ENCODE results near the gene ZBTB20. TPM values are rescaled to one million over a fixed set of nuclear protein-coding genes. Genes with fewer than 3 reads are reported as not detected.

ZBTB20 gene
- total RNA-seq, 2 experiments from 2014 or later = 11.0 to 11.4 TPM

- Mint-ChIP-seq H3K4me3 (no peak overlapping the region), H3K27me3 (no peaks in the 10 kb centered on the region), H3K27ac (no peak overlapping the region), H3K36me3 (ENCODE audit: low read depth) (no peaks in the 10 kb centered on the region), H3K9me3 (peaks cover 2% of the 10 kb centered on the region), H3K4me1 (peaks cover 13% of the 10 kb centered on the region)
- CTCF ChIA-PET = no interaction called here
- DNase-seq = no peak
- POLR2A ChIA-PET = no interaction called here
These were observed 425.2 kb downstream of the ZBTB20 start for GRCh38 chr3:114721864-114722263.

- Mint-ChIP-seq H3K9me3 (peaks cover 2% of the 10 kb centered on the region), H3K36me3 (ENCODE audit: low read depth) (no peaks in the 10 kb centered on the region), H3K27ac (no peak overlapping the region), H3K4me3 (no peak overlapping the region), H3K4me1 (peaks cover 16% of the 10 kb centered on the region), H3K27me3 (no peaks in the 10 kb centered on the region)
- DNase-seq = no peak
- POLR2A ChIA-PET = no interaction called here
- CTCF ChIA-PET = no interaction called here
These were observed 425.9 kb downstream of the ZBTB20 start for GRCh38 chr3:114721209-114721608.

GRCh38 chr3:114718898-114719210 lies 428.2 kb downstream of the ZBTB20 start:
- Mint-ChIP-seq H3K4me3 (no peak overlapping the region), H3K9me3 (no peaks in the 10 kb centered on the region), H3K4me1 (peaks cover 16% of the 10 kb centered on the region), H3K36me3 (ENCODE audit: low read depth) (no peaks in the 10 kb centered on the region), H3K27ac (no peak overlapping the region), H3K27me3 (no peaks in the 10 kb centered on the region)
- no peak for DNase-seq
- ChIA-PET POLR2A (no interaction called here), CTCF (no interaction called here)

GRCh38 chr3:114718071-114718897 lies 428.8 kb downstream of the ZBTB20 start:
- H3K27ac Mint-ChIP-seq = no peak overlapping the region
- H3K4me1 Mint-ChIP-seq = peaks cover 16% of the 10 kb centered on the region
- H3K9me3 Mint-ChIP-seq = no peaks in the 10 kb centered on the region
- POLR2A ChIA-PET = no interaction called here
- CTCF ChIA-PET = no interaction called here
- H3K36me3 Mint-ChIP-seq (ENCODE audit: low read depth) = no peaks in the 10 kb centered on the region
- H3K4me3 Mint-ChIP-seq = no peak overlapping the region
- no peaks in the 10 kb centered on the region for H3K27me3 Mint-ChIP-seq
- no peak for DNase-seq

GRCh38 chr3:114716916-114717315 lies 430.2 kb downstream of the ZBTB20 start:
- no peak overlapping the region for H3K4me3 Mint-ChIP-seq
- CTCF ChIA-PET = no interaction called here
- no peaks in the 10 kb centered on the region for H3K36me3 Mint-ChIP-seq (ENCODE audit: low read depth)
- H3K4me1 Mint-ChIP-seq = peaks cover 14% of the 10 kb centered on the region
- no peaks in the 10 kb centered on the region for H3K9me3 Mint-ChIP-seq
- H3K27me3 Mint-ChIP-seq = no peaks in the 10 kb centered on the region
- POLR2A ChIA-PET = no interaction called here
- DNase-seq = no peak
- H3K27ac Mint-ChIP-seq = no peak overlapping the region

- ChIA-PET CTCF (no interaction called here), POLR2A (no interaction called here)
- peaks cover 9% of the 10 kb centered on the region for H3K4me1 Mint-ChIP-seq
These were observed 431.0 kb downstream of the ZBTB20 start for GRCh38 chr3:114716126-114716525.

GRCh38 chr3:114714957-114715460 lies 432.1 kb downstream of the ZBTB20 start:
- CTCF ChIA-PET = no interaction called here
- H3K9me3 Mint-ChIP-seq = no peaks in the 10 kb centered on the region

More at GRCh38 chr3:114716126-114716525, 431.0 kb downstream of the ZBTB20 start:
- Mint-ChIP-seq H3K36me3 (ENCODE audit: low read depth) (no peaks in the 10 kb centered on the region), H3K9me3 (no peaks in the 10 kb centered on the region), H3K27me3 (no peaks in the 10 kb centered on the region), H3K4me3 (no peak overlapping the region), H3K27ac (no peak overlapping the region)
- no peak for DNase-seq

GRCh38 chr3:114714237-114714636 lies 432.9 kb downstream of the ZBTB20 start:
- no peaks in the 10 kb centered on the region for H3K27me3 Mint-ChIP-seq
- ChIA-PET POLR2A (no interaction called here), CTCF (no interaction called here)
- no peaks in the 10 kb centered on the region for H3K36me3 Mint-ChIP-seq (ENCODE audit: low read depth)
- DNase-seq = no peak
- H3K9me3 Mint-ChIP-seq = no peaks in the 10 kb centered on the region
- peaks cover 6% of the 10 kb centered on the region for H3K4me1 Mint-ChIP-seq
- no peak overlapping the region for H3K4me3 Mint-ChIP-seq
- no peak overlapping the region for H3K27ac Mint-ChIP-seq

More at GRCh38 chr3:114714957-114715460, 432.1 kb downstream of the ZBTB20 start:
- no peaks in the 10 kb centered on the region for H3K36me3 Mint-ChIP-seq (ENCODE audit: low read depth)
- POLR2A ChIA-PET = no interaction called here
- H3K4me3 Mint-ChIP-seq = no peak overlapping the region
- H3K4me1 Mint-ChIP-seq = peaks cover 6% of the 10 kb centered on the region
- no peak for DNase-seq
- H3K27me3 Mint-ChIP-seq = no peaks in the 10 kb centered on the region
- H3K27ac Mint-ChIP-seq = no peak overlapping the region

- Mint-ChIP-seq H3K9me3 (no peaks in the 10 kb centered on the region), H3K27me3 (no peaks in the 10 kb centered on the region), H3K36me3 (ENCODE audit: low read depth) (no peaks in the 10 kb centered on the region), H3K4me3 (no peak overlapping the region), H3K27ac (no peak overlapping the region), H3K4me1 (peaks cover 6% of the 10 kb centered on the region)
- ChIA-PET POLR2A (no interaction called here), CTCF (interaction anchor here (0.6 kb wide), 1 partner anchor 42 kb away, joined by 4 read pairs; no protein-coding TSS in a partner anchor)
- DNase-seq = no peak
These were observed 434.2 kb downstream of the ZBTB20 start for GRCh38 chr3:114712728-114713492.

- H3K9me3 Mint-ChIP-seq = no peaks in the 10 kb centered on the region
- DNase-seq = no peak
- H3K36me3 Mint-ChIP-seq (ENCODE audit: low read depth) = no peaks in the 10 kb centered on the region
- no peak overlapping the region for H3K4me3 Mint-ChIP-seq
- no peak overlapping the region for H3K27ac Mint-ChIP-seq
- ChIA-PET CTCF (interaction anchor here (1.0 to 1.2 kb wide), 2 partner anchors 12 to 23 kb away, joined by 3 to 4 read pairs; no protein-coding TSS in a partner anchor), POLR2A (no interaction called here)
- no peaks in the 10 kb centered on the region for H3K27me3 Mint-ChIP-seq
- H3K4me1 Mint-ChIP-seq = peaks cover 3% of the 10 kb centered on the region
These were observed 435.7 kb downstream of the ZBTB20 start for GRCh38 chr3:114711321-114711886.

GRCh38 chr3:114709102-114709501 lies 438.0 kb downstream of the ZBTB20 start:
- no peak overlapping the region for H3K27ac Mint-ChIP-seq
- ChIA-PET POLR2A (no interaction called here), CTCF (no interaction called here)
- H3K36me3 Mint-ChIP-seq (ENCODE audit: low read depth) = no peaks in the 10 kb centered on the region
- no peaks in the 10 kb centered on the region for H3K27me3 Mint-ChIP-seq
- no peaks in the 10 kb centered on the region for H3K9me3 Mint-ChIP-seq
- no peak for DNase-seq
- peaks cover 3% of the 10 kb centered on the region for H3K4me1 Mint-ChIP-seq
- no peak overlapping the region for H3K4me3 Mint-ChIP-seq

GRCh38 chr3:114707252-114707860 lies 439.7 kb downstream of the ZBTB20 start:
- POLR2A ChIA-PET = no interaction called here
- Mint-ChIP-seq H3K27me3 (no peaks in the 10 kb centered on the region), H3K27ac (no peak overlapping the region), H3K36me3 (ENCODE audit: low read depth) (no peaks in the 10 kb centered on the region), H3K4me1 (peaks cover 3% of the 10 kb centered on the region), H3K4me3 (no peak overlapping the region), H3K9me3 (peaks cover 2% of the 10 kb centered on the region)
- DNase-seq = no peak
- CTCF ChIA-PET = no interaction called here
